Choroid plexus epithelial cell (primary cell): ENCODE data around the gene SLC19A2.
A peak's percentile ranks its signal among the peaks of the same experiment; 100 is the strongest.

Experiments used
- DNase-seq: peaks from one replicate; pipeline ENCODE4 v3.0.0-alpha.2; 2010; ENCODE audit warnings: low read depth
- H3K4me3 ChIP-seq: 2 replicates; pipeline ENCODE4 v1.5.1; 2011; ENCODE audit warnings: low read depth, mild to moderate bottlenecking, control low read depth, low read length, moderate library complexity
- TF ChIP-seq, protein P1 (sequence below): conservative IDR thresholded peaks from 2 replicates; pipeline ENCODE4 v1.5.1; 2011; ENCODE audit warnings: low read depth, mild to moderate bottlenecking, control low read depth, inconsistent platforms, low read length, moderate library complexity

The SLC19A2 gene

GRCh38 chr1:169527451-169528214 lies 41.9 kb upstream of the SLC19A2 start:
- H3K4me3 ChIP-seq = no peak overlapping the region
- DNase-seq = peak; percentile 72
- TF ChIP-seq, protein P1, sequence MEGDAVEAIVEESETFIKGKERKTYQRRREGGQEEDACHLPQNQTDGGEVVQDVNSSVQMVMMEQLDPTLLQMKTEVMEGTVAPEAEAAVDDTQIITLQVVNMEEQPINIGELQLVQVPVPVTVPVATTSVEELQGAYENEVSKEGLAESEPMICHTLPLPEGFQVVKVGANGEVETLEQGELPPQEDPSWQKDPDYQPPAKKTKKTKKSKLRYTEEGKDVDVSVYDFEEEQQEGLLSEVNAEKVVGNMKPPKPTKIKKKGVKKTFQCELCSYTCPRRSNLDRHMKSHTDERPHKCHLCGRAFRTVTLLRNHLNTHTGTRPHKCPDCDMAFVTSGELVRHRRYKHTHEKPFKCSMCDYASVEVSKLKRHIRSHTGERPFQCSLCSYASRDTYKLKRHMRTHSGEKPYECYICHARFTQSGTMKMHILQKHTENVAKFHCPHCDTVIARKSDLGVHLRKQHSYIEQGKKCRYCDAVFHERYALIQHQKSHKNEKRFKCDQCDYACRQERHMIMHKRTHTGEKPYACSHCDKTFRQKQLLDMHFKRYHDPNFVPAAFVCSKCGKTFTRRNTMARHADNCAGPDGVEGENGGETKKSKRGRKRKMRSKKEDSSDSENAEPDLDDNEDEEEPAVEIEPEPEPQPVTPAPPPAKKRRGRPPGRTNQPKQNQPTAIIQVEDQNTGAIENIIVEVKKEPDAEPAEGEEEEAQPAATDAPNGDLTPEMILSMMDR = no peak

DNA sequence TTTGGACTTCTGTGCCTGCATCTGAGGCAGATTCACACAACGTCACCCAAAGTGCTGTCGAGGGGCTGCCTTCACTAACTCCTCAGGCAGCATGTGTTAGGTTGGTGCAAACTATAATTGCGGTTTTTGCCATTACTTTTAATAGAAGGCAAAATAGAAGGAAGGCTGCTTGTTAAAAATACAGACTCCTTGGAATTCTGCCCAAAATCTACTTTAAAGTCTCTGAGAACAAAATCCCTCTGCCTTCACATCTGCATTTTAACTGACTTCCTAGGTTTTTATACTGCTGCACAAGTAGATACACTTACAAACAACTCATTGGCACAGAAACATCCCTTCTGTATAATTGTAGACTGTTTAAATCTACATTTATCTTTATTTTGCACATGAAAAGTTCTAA lies 41.3 kb upstream of the SLC19A2 start:
- no peak overlapping the region for H3K4me3 ChIP-seq
- DNase-seq = no peak
- TF ChIP-seq, protein P1 = no peak

GRCh38 chr1:169526120-169526832 lies 40.5 kb upstream of the SLC19A2 start:
- DNase-seq = no peak
- TF ChIP-seq, protein P1 = no peak
- H3K4me3 ChIP-seq = no peak overlapping the region

DNA sequence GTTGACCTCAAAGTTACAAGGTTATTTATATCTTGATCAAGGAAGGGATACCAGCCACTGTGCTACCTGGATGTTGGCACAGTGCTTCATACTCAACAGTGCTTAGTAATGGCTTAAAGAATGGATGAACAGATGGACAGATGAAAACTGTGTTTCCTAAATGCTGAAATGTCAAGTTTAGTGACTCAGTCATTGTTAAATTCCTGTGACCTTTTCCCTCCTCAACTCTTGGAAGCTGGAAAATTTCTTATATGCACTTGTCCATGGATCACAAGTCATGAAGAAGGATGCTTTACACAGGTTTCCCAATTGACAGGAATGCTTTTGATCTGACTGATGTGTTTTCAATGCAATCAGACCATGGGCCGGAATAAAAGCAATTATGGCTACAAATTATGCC lies 39.6 kb upstream of the SLC19A2 start:
- no peak overlapping the region for H3K4me3 ChIP-seq
- DNase-seq = no peak
- TF ChIP-seq, protein P1 = no peak

DNA sequence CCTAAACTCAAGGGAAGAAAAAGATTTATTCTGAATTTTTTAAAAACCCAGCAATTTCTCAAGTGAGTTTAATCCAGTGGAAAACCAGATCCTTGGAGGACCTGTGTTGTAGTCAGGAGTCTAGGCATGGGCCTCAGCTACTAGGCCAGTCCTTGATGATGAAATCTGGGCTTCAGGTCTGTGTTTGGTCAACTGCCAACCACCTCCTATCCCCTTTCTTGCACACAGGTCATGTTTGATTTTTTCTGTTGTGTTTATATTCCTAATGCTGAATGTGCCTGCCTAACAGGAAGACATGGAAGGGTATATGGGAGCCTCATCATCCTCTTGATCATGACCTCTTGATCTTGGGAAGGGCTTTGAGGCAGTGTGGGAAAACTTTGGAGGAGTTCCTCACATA lies 38.2 kb upstream of the SLC19A2 start:
- TF ChIP-seq, protein P1 = no peak
- DNase-seq = no peak
- H3K4me3 ChIP-seq = no peak overlapping the region

- TF ChIP-seq, protein P1 = no peak
- no peak for DNase-seq
- no peak overlapping the region for H3K4me3 ChIP-seq
These were observed 35.5 kb upstream of the SLC19A2 start for GRCh38 chr1:169521226-169521625.
